Hepatocyte (in vitro differentiated cells): ENCODE measurements around the gene ATP1B1. TPM values are rescaled to one million over a fixed set of nuclear protein-coding genes. Genes with fewer than 3 reads are reported as not detected.
"Not testable (repeated sequence)": the region's sequence is repeated elsewhere in the genome, so short reads cannot be mapped to it uniquely, and the experiment has no call there.

Experiments
- DNase-seq: peaks from one replicate; pipeline ENCODE4 v3.0.0-alpha.2; 2016; ENCODE audit warnings: low spot score
- H2AFZ ChIP-seq: fragments of 200-600 bp; sonication (generic); 2 replicates; pipeline ENCODE4 v1.6.0; 2016; ENCODE audit warnings: antibody characterized with exemption, mild to moderate bottlenecking
- H3K27ac ChIP-seq: fragments of 200-600 bp; sonication (generic); 2 replicates; pipeline ENCODE4 v1.5.1; 2016; ENCODE audit warnings: mild to moderate bottlenecking
- H3K27me3 ChIP-seq: fragments of 200-600 bp; sonication (generic); 2 replicates; pipeline ENCODE4 v1.6.1; 2016
- H3K36me3 ChIP-seq: fragments of 200-600 bp; sonication (generic); replicated peaks from 2 replicates; pipeline ENCODE4 v1.5.1; 2016; ENCODE audit warnings: low read depth; ENCODE audit not compliant: insufficient read depth
- H3K4me1 ChIP-seq: fragments of 200-600 bp; sonication (generic); 2 replicates; pipeline ENCODE4 v1.5.1; 2016; ENCODE audit warnings: mild to moderate bottlenecking, moderate library complexity; ENCODE audit not compliant: insufficient read depth
- H3K4me2 ChIP-seq: fragments of 200-600 bp; sonication (generic); 2 replicates; pipeline ENCODE4 v1.6.0; 2016
- H3K4me3 ChIP-seq: fragments of 200-600 bp; sonication (generic); 2 replicates; pipeline ENCODE4 v1.5.1; 2016; ENCODE audit warnings: mild to moderate bottlenecking
- H3K79me2 ChIP-seq: fragments of 200-600 bp; sonication (generic); 2 replicates; pipeline ENCODE4 v1.6.0; 2017; ENCODE audit warnings: mild to moderate bottlenecking
- H3K9me2 ChIP-seq: fragments of 200-600 bp; sonication (generic); replicated peaks from 2 replicates; pipeline ENCODE4 v1.6.0; 2017; ENCODE audit warnings: mild to moderate bottlenecking; ENCODE audit not compliant: insufficient read depth
- H3K9me3 ChIP-seq: fragments of 200-600 bp; sonication (generic); 2 replicates; pipeline ENCODE4 v1.5.1; 2016; ENCODE audit warnings: low read depth, mild to moderate bottlenecking
- H4K20me1 ChIP-seq: fragments of 200-600 bp; sonication (generic); 2 replicates; pipeline ENCODE4 v1.6.0; 2016; ENCODE audit warnings: mild to moderate bottlenecking; ENCODE audit not compliant: insufficient read depth, poor library complexity, severe bottlenecking
- EZH2 ChIP-seq: fragments of 200-600 bp; sonication (generic); IDR thresholded peaks from 2 replicates; pipeline ENCODE4 v1.6.1; 2016; ENCODE audit warnings: antibody characterized with exemption, mild to moderate bottlenecking, borderline replicate concordance
- EZH2phosphoT487 ChIP-seq: fragments of 200-600 bp; sonication (generic); IDR thresholded peaks from one replicate; pipeline ENCODE4 v1.6.1; 2018; ENCODE audit warnings: antibody characterized with exemption, mild to moderate bottlenecking, low read depth, moderate library complexity; ENCODE audit not compliant: unreplicated experiment, severe bottlenecking
- WGBS: methylation state at CpG from one replicate; pipeline ENCODE4 v1.1.6; 2016; ENCODE audit warnings: low lambda C conversion rate; ENCODE audit errors: missing lambda C conversion rate; 5-methylcytosine and 5-hydroxymethylcytosine counted together
- polyA plus RNA-seq: library from polyadenylated mRNA; unstranded; fragments of >200 nt; fragmentation: Nextera tagmentation; extraction: Ambion mirVana; gene quantifications from 2 replicates; pipeline ENCODE4 v1.2.1, GENCODE V29; 2016
- small RNA-seq: library from RNA; depleted of rRNA; stranded (forward); fragments of <200 nt; gene quantifications from one replicate; pipeline ENCODE3, GENCODE V24; 2014
- total RNA-seq: library from RNA; depleted of rRNA; stranded (reverse); fragments of >200 nt; gene quantifications from 2 replicates; pipeline ENCODE4 v1.2.3, GENCODE V29; 2014
- TF ChIP-seq, protein P1 (sequence below): fragments of 200-600 bp; sonication (generic); IDR thresholded peaks from 2 replicates; pipeline ENCODE4 v1.5.1; 2016; ENCODE audit warnings: antibody characterized with exemption, mild to moderate bottlenecking; ENCODE audit not compliant: poor library complexity

Gene ATP1B1
- total and polyA plus RNA-seq, 2 experiments from 2014 or later: 123 to 379 TPM

DNA sequence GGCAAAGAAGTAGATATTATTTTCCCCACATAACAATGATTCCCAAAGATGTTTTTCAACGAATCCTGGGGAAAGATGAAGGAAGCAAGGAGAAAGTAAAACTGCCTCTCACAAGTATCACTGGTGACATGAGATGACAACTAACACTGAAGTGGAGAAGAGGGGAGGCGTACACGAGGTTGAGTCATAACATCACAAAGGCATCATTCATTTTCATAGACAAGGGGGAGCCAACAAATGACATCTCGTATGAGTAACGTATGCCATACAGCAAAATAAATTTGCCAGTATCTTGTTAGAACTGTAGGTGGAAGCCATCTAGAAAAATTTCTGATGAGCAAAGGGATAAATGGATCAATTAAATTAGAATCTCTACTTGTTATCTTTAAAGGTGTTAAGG is 56.6 kb downstream of the ATP1B1 start:
- Histone ChIP-seq H2AFZ (no peak overlapping the region), H3K79me2 (no peaks in the 10 kb centered on the region), H3K4me2 (no peak overlapping the region), H3K4me1 (peaks cover 13% of the 10 kb centered on the region), H3K9me2 (no peaks in the 10 kb centered on the region), H3K27me3 (no peaks in the 10 kb centered on the region), H4K20me1 (no peaks in the 10 kb centered on the region), H3K27ac (no peak overlapping the region), H3K4me3 (no peak overlapping the region), H3K36me3 (no peaks in the 10 kb centered on the region), H3K9me3 (no peaks in the 10 kb centered on the region)
- DNase-seq: no peak
- WGBS: 89% methylated on average over 5 of the region's 5 CpGs
- TF ChIP-seq EZH2phosphoT487 (no peak), EZH2 (no peak)
- TF ChIP-seq, protein P1, sequence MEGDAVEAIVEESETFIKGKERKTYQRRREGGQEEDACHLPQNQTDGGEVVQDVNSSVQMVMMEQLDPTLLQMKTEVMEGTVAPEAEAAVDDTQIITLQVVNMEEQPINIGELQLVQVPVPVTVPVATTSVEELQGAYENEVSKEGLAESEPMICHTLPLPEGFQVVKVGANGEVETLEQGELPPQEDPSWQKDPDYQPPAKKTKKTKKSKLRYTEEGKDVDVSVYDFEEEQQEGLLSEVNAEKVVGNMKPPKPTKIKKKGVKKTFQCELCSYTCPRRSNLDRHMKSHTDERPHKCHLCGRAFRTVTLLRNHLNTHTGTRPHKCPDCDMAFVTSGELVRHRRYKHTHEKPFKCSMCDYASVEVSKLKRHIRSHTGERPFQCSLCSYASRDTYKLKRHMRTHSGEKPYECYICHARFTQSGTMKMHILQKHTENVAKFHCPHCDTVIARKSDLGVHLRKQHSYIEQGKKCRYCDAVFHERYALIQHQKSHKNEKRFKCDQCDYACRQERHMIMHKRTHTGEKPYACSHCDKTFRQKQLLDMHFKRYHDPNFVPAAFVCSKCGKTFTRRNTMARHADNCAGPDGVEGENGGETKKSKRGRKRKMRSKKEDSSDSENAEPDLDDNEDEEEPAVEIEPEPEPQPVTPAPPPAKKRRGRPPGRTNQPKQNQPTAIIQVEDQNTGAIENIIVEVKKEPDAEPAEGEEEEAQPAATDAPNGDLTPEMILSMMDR: no peak

DNA sequence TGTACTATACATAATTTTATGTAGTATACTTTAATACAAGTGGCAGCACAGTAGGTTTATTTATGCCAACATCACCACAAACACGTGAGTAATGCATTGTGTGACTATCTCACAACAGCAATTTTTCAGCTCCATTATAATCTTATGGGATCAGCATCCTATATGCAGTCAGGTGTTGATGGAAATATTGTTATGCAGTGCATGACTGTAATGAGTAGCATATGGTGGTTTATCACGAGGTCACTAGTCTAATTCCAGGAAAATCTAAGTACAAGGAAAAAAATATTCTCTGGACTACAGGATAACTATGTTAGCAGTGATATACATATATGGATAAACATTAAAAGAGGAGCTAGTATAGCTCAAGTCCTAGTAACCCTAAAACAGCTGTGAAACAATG is 69.0 kb downstream of the ATP1B1 start:
- no peak for DNase-seq
- Histone ChIP-seq H3K4me1 (no peaks in the 10 kb centered on the region), H3K9me2 (no peaks in the 10 kb centered on the region), H3K36me3 (no peaks in the 10 kb centered on the region), H3K4me3 (no peak overlapping the region), H2AFZ (no peak overlapping the region), H3K4me2 (no peak overlapping the region), H4K20me1 (no peaks in the 10 kb centered on the region), H3K27ac (no peak overlapping the region), H3K9me3 (no peaks in the 10 kb centered on the region), H3K27me3 (no peaks in the 10 kb centered on the region), H3K79me2 (no peaks in the 10 kb centered on the region)
- 55% methylated on average over 2 of the region's 2 CpGs for WGBS
- TF ChIP-seq, protein P1: no peak
- TF ChIP-seq EZH2 (no peak), EZH2phosphoT487 (no peak)

DNA sequence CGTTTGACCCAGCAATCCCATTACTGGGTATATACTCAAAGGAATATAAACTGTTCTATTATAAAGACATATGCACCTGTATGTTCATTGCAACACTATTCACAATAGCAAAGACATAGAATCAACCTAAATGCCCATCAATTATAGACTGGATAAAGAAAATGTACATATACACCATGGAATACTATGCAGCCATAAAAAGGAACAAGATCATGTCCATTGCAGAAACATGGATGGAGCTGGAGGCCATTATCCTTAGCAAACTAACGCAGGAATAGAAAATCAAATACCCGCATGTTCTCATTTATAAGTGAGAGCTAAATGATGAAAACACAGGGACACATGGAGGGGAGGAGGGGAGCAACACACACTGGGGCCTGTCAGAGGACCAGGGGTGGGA is 72.9 kb downstream of the ATP1B1 start:
- H4K20me1 ChIP-seq, H3K4me2 ChIP-seq, H3K27me3 ChIP-seq, H3K9me3 ChIP-seq, H3K4me3 ChIP-seq, DNase-seq, H3K9me2 ChIP-seq, H2AFZ ChIP-seq, H3K36me3 ChIP-seq, H3K4me1 ChIP-seq, H3K79me2 ChIP-seq, H3K27ac ChIP-seq: not testable (repeated sequence)
- WGBS: 97% methylated on average over 3 of the region's 3 CpGs

DNA sequence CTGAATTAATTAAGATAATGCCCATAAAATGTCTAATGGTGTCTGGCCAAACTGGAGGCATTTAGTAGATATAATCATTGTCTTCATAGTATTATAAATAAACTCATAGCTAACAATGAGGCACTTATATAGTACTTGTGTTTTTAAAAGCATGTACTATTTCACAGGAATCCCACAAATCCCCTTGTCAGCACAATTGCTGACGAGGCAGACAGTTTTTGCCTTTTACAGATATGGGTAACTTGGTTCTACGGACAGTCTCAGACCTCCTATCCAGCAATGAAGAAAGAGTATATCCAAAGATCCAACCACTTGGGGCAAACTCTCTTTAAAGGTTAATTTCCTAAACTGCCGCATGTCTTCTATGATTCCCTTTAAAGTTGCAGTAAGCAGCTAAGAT is 73.7 kb downstream of the ATP1B1 start:
- DNase-seq: no peak

More for the DNA sequence above, 73.7 kb downstream of the ATP1B1 start:
- no peaks in the 10 kb centered on the region for H3K79me2 ChIP-seq
- no peak overlapping the region for H3K27ac ChIP-seq
- no peaks in the 10 kb centered on the region for H3K36me3 ChIP-seq
- H3K9me2 ChIP-seq: no peaks in the 10 kb centered on the region
- no peaks in the 10 kb centered on the region for H4K20me1 ChIP-seq
- no peaks in the 10 kb centered on the region for H3K9me3 ChIP-seq
- no peak overlapping the region for H2AFZ ChIP-seq
- H3K27me3 ChIP-seq: no peaks in the 10 kb centered on the region
- no peaks in the 10 kb centered on the region for H3K4me1 ChIP-seq
- WGBS: 64% methylated on average over 3 of the region's 3 CpGs
- TF ChIP-seq EZH2 (no peak), EZH2phosphoT487 (no peak)
- TF ChIP-seq, protein P1: no peak
- no peak overlapping the region for H3K4me2 ChIP-seq
- no peak overlapping the region for H3K4me3 ChIP-seq

Small RNA genes lying within 50 kb of the gene (small RNA-seq; reads per million reads assigned to genes)
- gene RNA5SP66: not detected
